ENCODE results near the gene TSHZ3. TPM values are rescaled to one million over a fixed set of nuclear protein-coding genes. Genes with fewer than 3 reads are reported as not detected.

Gene TSHZ3
- total RNA-seq, 6 experiments from 2014 or later = 9.1 to 14.0 (median 13.1) TPM

DNA sequence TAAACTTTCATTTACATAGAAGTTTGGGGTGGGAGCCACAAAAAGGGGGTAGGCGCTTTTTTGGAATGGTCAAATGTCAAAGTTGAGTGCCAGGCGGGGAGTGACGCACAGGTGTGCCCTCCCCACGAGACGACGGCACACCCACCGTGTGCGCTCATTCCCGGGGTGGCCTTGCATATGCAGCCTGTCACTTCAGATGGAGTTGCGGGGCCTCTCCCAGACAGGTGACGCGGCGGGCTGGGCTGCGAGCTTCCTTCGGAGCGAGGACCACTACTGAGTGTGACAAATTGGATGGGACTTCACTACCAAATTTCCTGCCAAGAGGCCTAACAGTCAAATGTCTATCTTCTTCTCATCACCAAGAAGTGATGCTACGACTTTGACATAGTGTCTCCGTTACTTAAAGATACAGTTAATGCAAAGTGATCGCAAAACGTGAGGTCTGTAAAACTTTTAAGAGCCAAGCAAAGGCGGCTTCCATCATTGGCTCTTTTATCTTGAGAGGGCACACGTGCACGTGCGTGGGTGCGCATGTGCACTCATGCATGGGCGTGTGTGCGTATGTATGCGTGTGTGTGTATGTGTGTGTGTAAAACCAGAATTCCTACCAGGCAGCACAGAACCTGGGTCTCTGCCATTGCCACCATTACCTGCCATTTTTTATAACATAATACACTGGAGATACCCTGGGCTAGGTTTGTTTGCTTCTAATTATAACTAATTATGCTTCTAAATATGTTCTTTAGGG, 43.1 kb downstream of the TSHZ3 start:
- Mint-ChIP-seq H3K4me1 (ENCODE audit: low read depth) (peaks cover 5% of the 10 kb centered on the region), H3K27ac (no peak overlapping the region), H3K36me3 (ENCODE audit: low read depth) (peaks cover 10% of the 10 kb centered on the region), H3K9me3 (no peaks in the 10 kb centered on the region), H3K4me3 (no peak overlapping the region), H3K27me3 (ENCODE audit: insufficient read depth) (no peaks in the 10 kb centered on the region)
- no peak for DNase-seq
- TF ChIP-seq, protein P1, sequence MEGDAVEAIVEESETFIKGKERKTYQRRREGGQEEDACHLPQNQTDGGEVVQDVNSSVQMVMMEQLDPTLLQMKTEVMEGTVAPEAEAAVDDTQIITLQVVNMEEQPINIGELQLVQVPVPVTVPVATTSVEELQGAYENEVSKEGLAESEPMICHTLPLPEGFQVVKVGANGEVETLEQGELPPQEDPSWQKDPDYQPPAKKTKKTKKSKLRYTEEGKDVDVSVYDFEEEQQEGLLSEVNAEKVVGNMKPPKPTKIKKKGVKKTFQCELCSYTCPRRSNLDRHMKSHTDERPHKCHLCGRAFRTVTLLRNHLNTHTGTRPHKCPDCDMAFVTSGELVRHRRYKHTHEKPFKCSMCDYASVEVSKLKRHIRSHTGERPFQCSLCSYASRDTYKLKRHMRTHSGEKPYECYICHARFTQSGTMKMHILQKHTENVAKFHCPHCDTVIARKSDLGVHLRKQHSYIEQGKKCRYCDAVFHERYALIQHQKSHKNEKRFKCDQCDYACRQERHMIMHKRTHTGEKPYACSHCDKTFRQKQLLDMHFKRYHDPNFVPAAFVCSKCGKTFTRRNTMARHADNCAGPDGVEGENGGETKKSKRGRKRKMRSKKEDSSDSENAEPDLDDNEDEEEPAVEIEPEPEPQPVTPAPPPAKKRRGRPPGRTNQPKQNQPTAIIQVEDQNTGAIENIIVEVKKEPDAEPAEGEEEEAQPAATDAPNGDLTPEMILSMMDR (IDR thresholded peaks at IDR 0.05) = no peak

DNA sequence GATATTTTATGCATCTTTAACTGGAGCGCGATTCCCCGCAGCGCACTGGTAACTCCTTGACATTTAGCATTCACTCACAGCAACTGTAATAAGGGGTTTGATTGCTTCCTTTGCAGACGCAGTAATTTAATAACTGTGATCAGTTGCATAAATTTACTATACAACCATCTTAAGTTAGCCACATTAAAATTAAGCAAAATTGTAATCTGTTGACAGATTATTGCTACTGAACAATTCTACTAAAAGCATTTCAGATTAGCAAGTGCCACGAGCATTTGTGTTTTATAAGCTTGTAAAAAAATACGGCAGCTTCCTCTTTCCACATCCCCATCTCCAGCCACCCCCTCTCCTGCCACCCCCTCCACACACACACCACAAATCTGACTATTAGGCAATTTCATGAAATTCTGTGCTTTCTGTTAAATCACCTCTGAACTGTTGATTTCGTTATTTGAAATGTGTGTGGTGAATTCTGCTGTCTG, 44.4 kb downstream of the TSHZ3 start:
- H3K9me3 Mint-ChIP-seq = no peaks in the 10 kb centered on the region
- no peaks in the 10 kb centered on the region for H3K4me1 Mint-ChIP-seq (ENCODE audit: low read depth)
- no peak overlapping the region for H3K27ac Mint-ChIP-seq

DNA sequence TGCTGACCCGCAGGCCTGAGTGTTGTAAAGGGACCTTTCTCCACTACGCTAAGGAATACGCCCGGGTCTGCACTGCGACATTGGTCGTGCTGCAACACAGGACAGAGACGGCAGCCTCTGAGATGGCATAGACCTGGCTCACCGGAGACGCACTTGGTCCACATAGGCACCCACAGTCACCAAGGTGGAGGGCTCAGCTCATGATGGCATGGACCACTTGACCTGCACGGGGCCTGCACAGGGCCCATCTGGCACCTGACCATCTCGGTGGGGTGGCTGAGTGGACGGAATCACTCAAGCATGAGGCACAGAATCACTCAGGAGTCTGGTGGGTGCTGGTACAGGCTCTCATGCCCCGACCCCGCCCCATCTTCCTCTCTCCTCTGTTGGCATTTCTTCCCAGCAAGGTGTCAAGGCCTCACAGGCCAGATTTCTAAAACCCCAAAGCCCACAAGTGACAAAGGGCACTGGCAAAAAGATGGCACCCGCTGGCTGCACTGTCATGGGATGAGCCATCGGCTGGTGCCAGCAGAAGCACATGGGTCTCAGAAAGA, 45.9 kb downstream of the TSHZ3 start:
- Mint-ChIP-seq H3K36me3 (ENCODE audit: low read depth) (no peaks in the 10 kb centered on the region), H3K27me3 (ENCODE audit: insufficient read depth) (no peaks in the 10 kb centered on the region), H3K4me3 (no peak overlapping the region), H3K9me3 (no peaks in the 10 kb centered on the region), H3K27ac (no peak overlapping the region), H3K4me1 (ENCODE audit: low read depth) (no peaks in the 10 kb centered on the region)
- TF ChIP-seq, protein P1 (IDR thresholded peaks at IDR 0.05) = no peak
- DNase-seq = no peak

More for the DNA sequence above, 44.4 kb downstream of the TSHZ3 start:
- TF ChIP-seq, protein P1 (IDR thresholded peaks at IDR 0.05) = no peak
- Mint-ChIP-seq H3K4me3 (no peak overlapping the region), H3K36me3 (ENCODE audit: low read depth) (no peaks in the 10 kb centered on the region; the same call in 1 of the 2 replicates), H3K27me3 (ENCODE audit: insufficient read depth) (no peaks in the 10 kb centered on the region)
- DNase-seq = no peak

DNA sequence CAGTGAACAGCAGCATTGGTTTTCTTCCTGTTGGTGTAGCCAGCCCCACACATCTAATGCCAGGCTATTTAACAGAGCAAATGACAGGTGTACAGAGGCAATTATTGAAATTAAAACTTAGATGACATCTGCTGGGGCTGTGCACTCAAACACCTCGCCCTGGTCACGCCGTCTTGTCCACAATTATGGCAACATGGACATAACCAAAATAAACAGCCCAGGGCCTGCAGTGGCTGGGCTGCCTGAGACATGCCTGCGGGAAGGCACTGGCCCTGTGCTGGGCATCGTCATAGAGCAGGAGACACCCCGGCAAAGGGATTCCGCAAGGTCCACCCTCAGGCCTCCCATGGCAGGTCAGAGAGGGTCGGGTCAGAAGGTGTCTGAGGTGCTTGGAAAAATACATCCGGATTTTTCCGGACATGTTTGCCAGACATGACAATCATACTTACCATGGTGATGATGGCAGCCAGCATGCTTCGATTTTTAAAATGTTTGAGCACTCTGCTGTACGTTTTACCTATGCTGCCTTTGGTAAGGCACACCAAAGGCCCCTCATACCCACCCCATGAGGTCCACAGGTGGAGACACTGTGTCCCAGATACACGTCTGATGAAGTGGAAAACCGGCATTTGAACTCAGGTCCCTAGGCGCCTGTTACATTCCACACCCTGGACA, 47.8 kb downstream of the TSHZ3 start:
- TF ChIP-seq, protein P1 (IDR thresholded peaks at IDR 0.05) = no peak
- DNase-seq = no peak
- H3K4me1 Mint-ChIP-seq (ENCODE audit: low read depth) = no peaks in the 10 kb centered on the region
- H3K9me3 Mint-ChIP-seq = no peaks in the 10 kb centered on the region
- H3K4me3 Mint-ChIP-seq = no peak overlapping the region
- H3K36me3 Mint-ChIP-seq (ENCODE audit: low read depth) = no peaks in the 10 kb centered on the region
- no peak overlapping the region for H3K27ac Mint-ChIP-seq
- H3K27me3 Mint-ChIP-seq (ENCODE audit: insufficient read depth) = no peaks in the 10 kb centered on the region

DNA sequence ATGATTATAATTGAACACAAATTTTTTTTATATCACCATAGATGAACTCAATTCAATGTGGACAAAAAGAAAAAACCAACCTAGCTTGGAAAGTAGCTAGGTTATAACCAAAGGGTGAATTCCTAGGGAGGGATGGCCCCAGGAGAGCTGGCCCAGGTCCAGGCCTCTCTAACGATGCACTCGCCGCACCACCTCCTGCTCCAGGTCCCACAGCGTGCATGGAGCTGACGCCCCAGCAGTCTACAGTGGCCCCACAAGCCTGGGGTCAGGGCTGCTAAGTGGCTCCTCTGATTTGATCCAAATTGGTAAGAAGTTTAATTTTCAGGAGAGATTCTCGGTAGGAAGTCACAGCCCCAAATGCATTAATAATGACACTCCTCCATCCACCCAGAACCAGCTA, 48.8 kb downstream of the TSHZ3 start:
- Mint-ChIP-seq H3K27ac (no peak overlapping the region), H3K9me3 (no peaks in the 10 kb centered on the region), H3K27me3 (ENCODE audit: insufficient read depth) (no peaks in the 10 kb centered on the region), H3K36me3 (ENCODE audit: low read depth) (peaks cover 5% of the 10 kb centered on the region), H3K4me3 (no peak overlapping the region), H3K4me1 (ENCODE audit: low read depth) (no peaks in the 10 kb centered on the region)
- TF ChIP-seq, protein P1 (IDR thresholded peaks at IDR 0.05) = no peak
- no peak for DNase-seq
